HG02840 (cell line): ENCODE data around the gene GDE1.
"Not testable (repeated sequence)": the region's sequence is repeated elsewhere in the genome, so short reads cannot be mapped to it uniquely, and the experiment has no call there.

Experiments used
- ATAC-seq: cut with Tn5 transposase; IDR thresholded peaks from one replicate; pipeline ENCODE4 v1.9.1; 2021; ENCODE audit warnings: mild to moderate bottlenecking, moderate library complexity, moderate number of reproducible peaks; ENCODE audit not compliant: unreplicated experiment, low FRiP score

The GDE1 gene

GRCh38 chr16:19521471-19522396 lies at the start of gene GDE1:
GDE1 (minus strand) TSS chr16:19522098; CDS start chr16:19521964, 134 bp downstream.
- peak; percentile 71 for ATAC-seq

GRCh38 chr16:19567560-19567959 lies 45.7 kb upstream of the GDE1 start:
- no peak for ATAC-seq

DNA sequence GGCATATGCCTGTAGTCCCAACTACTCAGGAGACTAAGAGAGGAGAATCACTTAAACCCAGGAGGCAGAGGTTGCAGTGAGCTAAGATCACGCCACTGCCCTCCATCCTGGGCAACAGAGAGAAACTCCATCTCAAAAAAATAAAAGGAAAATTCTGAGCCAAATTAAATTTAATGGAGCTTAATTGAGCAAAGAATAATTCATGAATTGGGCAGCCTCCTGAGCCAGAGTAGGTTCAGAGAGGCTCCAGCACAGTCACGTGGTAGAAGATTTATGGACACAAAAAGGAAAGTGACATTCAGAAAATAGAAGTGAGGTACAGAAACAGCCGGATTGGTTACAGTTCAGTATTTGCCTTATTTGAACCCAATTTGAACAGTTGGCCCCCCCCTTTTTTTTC lies 44.5 kb upstream of the GDE1 start:
- no peak for ATAC-seq

- no peak for ATAC-seq
These were observed 41.5 kb upstream of the GDE1 start for GRCh38 chr16:19563377-19563776.

DNA sequence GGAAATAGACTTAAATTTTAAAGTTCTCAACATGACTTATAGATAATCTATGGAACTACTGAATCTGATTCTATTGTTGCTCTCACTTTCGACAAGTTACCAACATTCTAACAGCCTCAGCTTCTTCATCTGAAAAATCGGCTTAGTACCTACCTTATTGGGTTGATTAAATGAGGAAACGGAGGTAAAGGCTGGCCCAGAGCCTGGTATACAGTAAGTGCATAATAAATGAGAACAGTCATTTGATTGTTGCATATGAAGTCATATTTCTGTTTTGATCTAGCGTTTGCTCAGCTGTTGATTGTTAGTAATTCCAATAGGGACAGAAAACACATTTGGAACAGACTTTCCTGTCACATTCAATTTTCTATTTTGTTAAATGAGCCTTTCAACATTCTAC lies 38.2 kb upstream of the GDE1 start:
- no peak for ATAC-seq

DNA sequence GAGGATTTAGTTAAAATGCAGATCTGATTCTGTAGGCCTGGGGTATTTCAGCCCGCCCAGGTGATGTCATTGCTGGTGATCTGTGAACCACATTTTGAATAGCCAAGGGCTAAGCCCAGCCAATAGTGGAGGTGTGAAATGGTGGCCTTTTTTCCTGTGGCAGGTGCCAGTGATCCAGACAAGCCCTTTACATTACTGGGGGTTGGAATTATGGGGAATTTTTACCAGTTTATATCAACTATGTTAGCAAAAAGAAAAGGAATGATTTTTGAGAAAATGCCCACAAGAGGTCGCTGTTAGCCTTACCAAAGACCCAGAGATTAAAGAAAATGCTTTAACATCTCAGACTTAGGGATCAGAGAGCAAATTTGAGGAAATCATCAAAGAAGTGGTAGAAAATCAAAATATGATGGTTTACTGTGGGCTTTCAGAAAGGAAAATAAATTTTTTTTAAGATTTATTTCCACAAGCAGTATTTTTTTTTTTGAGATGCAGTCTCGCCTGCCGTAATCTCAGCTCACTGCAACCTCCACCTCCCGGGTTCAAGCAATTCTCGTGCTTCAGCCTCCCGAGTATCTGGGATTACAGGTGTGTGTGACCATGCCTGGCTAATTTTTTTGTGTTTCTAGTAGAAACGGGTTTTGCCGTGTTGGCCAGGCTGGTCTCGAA lies 37.5 kb upstream of the GDE1 start:
- ATAC-seq, result no peak

GRCh38 chr16:19555938-19556771 lies 34.3 kb upstream of the GDE1 start:
- no peak for ATAC-seq

- ATAC-seq, result peak; percentile 86
These were observed 33.5 kb upstream of the GDE1 start, which contains the start of gene VPS35L for GRCh38 chr16:19555186-19555937. VPS35L (plus strand) TSS chr16:19555703; CDS start chr16:19555730, 27 bp downstream.

- no peak for ATAC-seq
These were observed 27.8 kb upstream of the GDE1 start for GRCh38 chr16:19549673-19550072.

- ATAC-seq, result no peak
These were observed 26.2 kb upstream of the GDE1 start for GRCh38 chr16:19548144-19548543.

GRCh38 chr16:19543278-19543996 lies 21.5 kb upstream of the GDE1 start:
- not testable (repeated sequence) for ATAC-seq

DNA sequence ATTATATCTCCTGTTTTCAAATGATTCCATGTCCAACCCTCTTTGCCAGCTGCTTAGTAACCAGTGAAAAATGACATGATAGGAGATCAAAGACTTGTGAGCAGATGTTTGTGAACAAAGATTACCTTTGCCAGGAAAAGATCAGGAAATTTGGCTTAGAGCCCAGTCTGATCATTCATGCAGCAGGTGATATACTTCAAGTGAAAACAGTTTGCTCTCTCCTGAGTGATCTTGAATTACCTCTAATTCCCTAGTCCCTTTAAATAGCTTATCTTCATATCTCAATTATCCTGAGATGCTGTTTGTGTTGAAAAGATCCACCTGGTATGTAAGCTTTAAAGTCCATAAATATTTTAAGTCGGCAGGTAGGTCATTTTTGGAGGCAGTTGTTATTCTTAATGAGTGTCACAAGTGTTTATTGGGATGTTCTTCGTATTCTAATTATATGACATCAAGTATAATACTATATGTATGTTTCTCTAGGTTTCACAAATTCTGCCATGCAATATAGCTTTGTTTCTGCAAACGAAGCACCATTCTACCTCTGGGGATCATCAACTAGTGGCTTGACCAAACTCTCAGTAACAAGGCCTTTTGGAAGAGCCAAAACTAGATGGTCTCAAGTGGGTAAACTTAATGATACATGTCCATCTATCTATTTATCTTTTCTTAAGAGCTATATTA lies 20.4 kb upstream of the GDE1 start:
- ATAC-seq, result no peak

GRCh38 chr16:19540241-19540970 lies 18.5 kb upstream of the GDE1 start:
- ATAC-seq, result no peak

DNA sequence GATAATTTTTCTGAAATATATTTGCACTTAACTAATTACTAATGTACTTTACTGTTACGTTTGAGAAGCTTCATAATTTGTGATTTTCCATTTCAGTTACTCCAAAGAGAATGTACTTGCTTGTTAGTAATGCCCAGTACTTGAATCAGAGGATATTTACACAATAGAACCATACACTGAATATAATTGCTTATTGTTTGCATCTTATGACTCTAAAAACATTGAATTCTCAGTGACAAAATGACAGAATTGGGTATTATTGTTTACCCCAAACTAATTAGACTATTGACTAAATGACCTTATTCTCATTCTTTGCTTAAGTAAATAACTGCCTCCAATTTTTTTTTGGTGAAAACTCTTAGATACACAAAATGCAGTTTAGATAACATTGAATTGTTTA lies 10.7 kb upstream of the GDE1 start:
- no peak for ATAC-seq

DNA sequence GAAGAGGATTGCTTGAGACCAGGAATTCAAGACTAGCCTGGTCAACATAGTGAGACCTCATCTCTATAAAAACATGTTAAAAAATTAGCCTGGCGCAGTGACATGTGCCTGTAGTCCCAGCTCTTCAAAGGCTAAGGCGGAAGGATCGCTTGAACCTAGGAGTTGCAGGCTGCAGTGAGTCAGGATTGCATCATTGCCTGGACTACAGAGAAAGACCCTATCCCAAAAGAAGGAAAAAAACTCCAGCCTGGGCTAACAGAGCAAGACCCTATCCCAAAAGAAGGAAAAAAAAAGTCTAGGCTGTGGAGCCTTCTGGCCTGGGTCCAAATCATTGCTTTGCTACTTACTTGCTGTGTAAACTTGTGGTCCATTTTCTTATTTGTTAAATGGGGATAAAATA lies 6.8 kb upstream of the GDE1 start:
- ATAC-seq, result no peak

GRCh38 chr16:19527161-19527560 lies 5.3 kb upstream of the GDE1 start:
- ATAC-seq, result no peak

- ATAC-seq, result no peak
These were observed 3.5 kb upstream of the GDE1 start for GRCh38 chr16:19525385-19525723.
